Hematopoietic multipotent progenitor cell treated with erythropoietin and hydrocortisone succinate and interleukin-3 and kit ligand, for 6 days (in vitro differentiated cells): Measurements from ENCODE around the gene NIPA2.
A peak's percentile ranks its signal among the peaks of the same experiment; 100 is the strongest.

Experiments
- DNase-seq: peaks from one replicate; pipeline ENCODE4 v3.0.0-alpha.2; 2015

NIPA2 gene

GRCh38 chr15:22903961-22904534 lies 65.6 kb downstream of the NIPA2 start:
- no peak for DNase-seq

- no peak for DNase-seq
Measured at GRCh38 chr15:22904736-22905135, 66.3 kb downstream of the NIPA2 start.

- no peak for DNase-seq
Measured at GRCh38 chr15:22907161-22907950, 68.9 kb downstream of the NIPA2 start.

GRCh38 chr15:22908830-22909229 lies 70.4 kb downstream of the NIPA2 start:
- peak; percentile 76 for DNase-seq

GRCh38 chr15:22911306-22911705 lies 72.8 kb downstream of the NIPA2 start:
- DNase-seq = no peak

GRCh38 chr15:22912256-22912655 lies 73.8 kb downstream of the NIPA2 start:
- DNase-seq = no peak

GRCh38 chr15:22913646-22914380 lies 75.3 kb downstream of the NIPA2 start:
- DNase-seq = no peak

- DNase-seq = no peak
Measured at GRCh38 chr15:22915866-22916515, 77.5 kb downstream of the NIPA2 start.

- no peak for DNase-seq
Measured at GRCh38 chr15:22916606-22917350, 78.3 kb downstream of the NIPA2 start.

GRCh38 chr15:22917556-22917955 lies 79.1 kb downstream of the NIPA2 start:
- DNase-seq = no peak
